Aorta (tissue), 5 donors: ENCODE data around the gene MINDY4. TPM values are rescaled to one million over a fixed set of nuclear protein-coding genes. Genes with fewer than 3 reads are reported as not detected.

Experiments
- ATAC-seq: fragments of 200-7000 bp; cut with Tn5 transposase; one replicate; pipeline ENCODE4 v1.9.1; 2022; ENCODE audit warnings: moderate library complexity; ENCODE audit not compliant: low FRiP score
- DNase-seq, 2 donors: peaks; one replicate each; pipeline ENCODE4 v3.0.0-alpha.2; 2020
- H3K27ac ChIP-seq, 2 donors: one replicate each; pipeline ENCODE4 v1.5.1; 2013; ENCODE audit warnings: low read length in 2 of 2, mild to moderate bottlenecking in 2 of 2, moderate library complexity in 2 of 2, control low read depth in 1 of 2, inconsistent platforms in 1 of 2, low read depth in 1 of 2
- H3K27me3 ChIP-seq, 2 donors: one replicate each; pipeline ENCODE4 v1.6.1; 2013; ENCODE audit warnings: control low read depth in 1 of 2, low read length in 1 of 2, mild to moderate bottlenecking in 1 of 2, moderate library complexity in 1 of 2; ENCODE audit not compliant: insufficient read depth in 2 of 2, control insufficient read depth in 1 of 2
- H3K36me3 ChIP-seq, 2 donors: one replicate each; pipeline ENCODE4 v1.6.1; 2013; ENCODE audit warnings: control low read depth in 1 of 2, low read length in 1 of 2, mild to moderate bottlenecking in 1 of 2; ENCODE audit not compliant: insufficient read depth in 2 of 2, control insufficient read depth in 1 of 2
- H3K4me1 ChIP-seq, 2 donors: one replicate each; pipeline ENCODE4 v1.6.1; 2013; ENCODE audit warnings: low read length in 2 of 2, control low read depth in 1 of 2, mild to moderate bottlenecking in 1 of 2, moderate library complexity in 1 of 2; ENCODE audit not compliant: insufficient read depth in 2 of 2, control insufficient read depth in 1 of 2
- H3K4me3 ChIP-seq, 2 donors: one replicate each; pipeline ENCODE4 v1.5.1; 2013; ENCODE audit warnings: low read length in 2 of 2, control low read depth in 1 of 2, mild to moderate bottlenecking in 1 of 2
- H3K9me3 ChIP-seq: one replicate; pipeline ENCODE4 v1.6.1; 2013; ENCODE audit warnings: mild to moderate bottlenecking, low read length; ENCODE audit not compliant: control insufficient read depth
- whole genome bisulfite sequencing, 2 donors: extraction: QIAGEN DNeasy Blood & Tissue Kit; methylation state at CpG; one replicate each; pipeline ENCODE4 v1.1.7; 2013; 5-methylcytosine and 5-hydroxymethylcytosine counted together
- intact Hi-C, 2 donors: fragments of 100-400 bp; cut with DNase I; formaldehyde crosslinking; loops; one replicate each; pipeline versions ENCODE4 v1.14.2 to v1.15.0; 2022
- polyA plus RNA-seq, 2 donors: library from polyadenylated mRNA; stranded (reverse); fragments of 200-250 nt; gene quantifications; one replicate each; pipeline ENCODE4 v1.2.3, GENCODE V29; 2013
- total RNA-seq, 2 donors: library from RNA; stranded (reverse); fragmentation: NEBNext Ultra II Directional; extraction: Animal tissue kit (Norgen Biotek cat#: 25700); gene quantifications; one replicate each; pipeline ENCODE4 v1.2.1, GENCODE V29; 2021
- donor health status: healthy with polysubstance abuse.
- donor health status: Bipolar disorder and iron deficiency.
- donor health status: DM: no; HTN: no; CAD: no.
- donor health status: DM: no; HTN: no; CAD: no.
- donor health status: DM: yes; HTN: yes; CAD: no.

Gene MINDY4
- total and polyA plus RNA-seq, 4 donors, result 3.1 to 26.1 (median 21.2) TPM

GRCh38 chr7:30851651-30852307 is 80.6 kb downstream of the MINDY4 start:
- peak; percentile 77 for ATAC-seq
- Histone ChIP-seq H3K27ac (peak overlapping the region; percentile 95), H3K4me3 (no peak overlapping the region), H3K36me3 (no peaks in the 10 kb centered on the region), H3K27me3 (no peaks in the 10 kb centered on the region), H3K4me1 (no peaks in the 10 kb centered on the region), H3K9me3 (no peaks in the 10 kb centered on the region)
- DNase-seq, result peak; percentile 82 to 87
- 4 to 8% methylated on average over 12 of the region's 12 CpGs for WGBS, 2 donors
- intact Hi-C loops, result loop anchor here (1.0 to 5.0 kb wide), 5 partner anchors 34 to 89 kb away; partner anchors contain the start of gene AQP1 (in 1 of the 2)

GRCh38 chr7:30852308-30852684 is 81.1 kb downstream of the MINDY4 start:
- Histone ChIP-seq H3K27me3 (no peaks in the 10 kb centered on the region), H3K4me1 (no peaks in the 10 kb centered on the region), H3K27ac (peak overlapping the region; percentile 86 to 94), H3K9me3 (no peaks in the 10 kb centered on the region), H3K36me3 (no peaks in the 10 kb centered on the region), H3K4me3 (no peak overlapping the region)
- intact Hi-C loops, result loop anchor here (1.0 to 5.0 kb wide), 5 partner anchors 35 to 90 kb away; partner anchors contain the start of gene AQP1 (in 1 of the 2)
- WGBS, 2 donors, result 3 to 9% methylated on average over 4 of the region's 4 CpGs
- DNase-seq (peak; percentile 59 to 75), ATAC-seq (peak; percentile 65)

- ATAC-seq (no peak), DNase-seq (peak; percentile 14 to 35)
- Histone ChIP-seq H3K27ac (peak overlapping the region; percentile 81 to 86), H3K27me3 (no peaks in the 10 kb centered on the region), H3K36me3 (no peaks in the 10 kb centered on the region), H3K9me3 (no peaks in the 10 kb centered on the region), H3K4me3 (no peak overlapping the region), H3K4me1 (no peaks in the 10 kb centered on the region)
- 53 to 62% methylated on average over 11 of the region's 11 CpGs for WGBS, 2 donors
- intact Hi-C loops, result loop anchor here (1.0 to 5.0 kb wide), 5 partner anchors 36 to 91 kb away; partner anchors contain the start of gene AQP1 (in 1 of the 2)
Measured at GRCh38 chr7:30852744-30853288, 81.6 kb downstream of the MINDY4 start.

GRCh38 chr7:30853576-30853975 is 82.4 kb downstream of the MINDY4 start:
- Histone ChIP-seq H3K27me3 (no peaks in the 10 kb centered on the region), H3K4me3 (no peak overlapping the region), H3K27ac (peak overlapping the region; percentile 81 to 86), H3K9me3 (no peaks in the 10 kb centered on the region), H3K4me1 (no peaks in the 10 kb centered on the region), H3K36me3 (no peaks in the 10 kb centered on the region)
- 69 to 78% methylated on average over 3 of the region's 3 CpGs for WGBS, 2 donors
- intact Hi-C loops, result loop anchor here (5.0 kb wide), 4 partner anchors 36 to 91 kb away; partner anchors contain the start of gene AQP1 (in 1 of the 2)
- ATAC-seq (no peak), DNase-seq (peak in 1 of 2 donors; percentile 22)

- H3K27ac ChIP-seq, result peak overlapping the region in 1 of 2 donors; percentile 81
Measured at GRCh38 chr7:30855936-30856335, 84.7 kb downstream of the MINDY4 start.

GRCh38 chr7:30858576-30858975 is 87.4 kb downstream of the MINDY4 start:
- Histone ChIP-seq H3K27ac (no peak overlapping the region), H3K4me1 (no peaks in the 10 kb centered on the region), H3K4me3 (no peak overlapping the region), H3K9me3 (no peaks in the 10 kb centered on the region), H3K27me3 (no peaks in the 10 kb centered on the region), H3K36me3 (no peaks in the 10 kb centered on the region)
- no peak for ATAC-seq
- DNase-seq, result no peak
- 98% methylated on average over 2 of the region's 2 CpGs for WGBS, 2 donors
- intact Hi-C loops, result no loop called here

More at GRCh38 chr7:30855936-30856335, 84.7 kb downstream of the MINDY4 start:
- no peak for DNase-seq
- no peak for ATAC-seq
- WGBS, 2 donors, result 18 to 20% methylated on average over 3 of the region's 3 CpGs
- Histone ChIP-seq H3K36me3 (no peaks in the 10 kb centered on the region), H3K27me3 (no peaks in the 10 kb centered on the region), H3K9me3 (no peaks in the 10 kb centered on the region), H3K4me1 (no peaks in the 10 kb centered on the region), H3K4me3 (no peak overlapping the region)
- intact Hi-C loops, result no loop called here

GRCh38 chr7:30859202-30859939 is 88.2 kb downstream of the MINDY4 start:
- no peak for DNase-seq
- Histone ChIP-seq H3K4me1 (peaks cover 0 to 3% of the 10 kb centered on the region in 2 donors), H3K27me3 (no peaks in the 10 kb centered on the region), H3K9me3 (no peaks in the 10 kb centered on the region), H3K36me3 (no peaks in the 10 kb centered on the region), H3K4me3 (no peak overlapping the region), H3K27ac (no peak overlapping the region)
- no peak for ATAC-seq
- 88 to 93% methylated on average over 10 of the region's 10 CpGs for WGBS, 2 donors
- intact Hi-C loops, result no loop called here

GRCh38 chr7:30859940-30860496 is 88.8 kb downstream of the MINDY4 start:
- intact Hi-C loops, result loop anchor here in 1 of 2 donors (5.0 kb wide), 1 partner anchor 47 kb away; no protein-coding TSS in a partner anchor
- ATAC-seq (no peak), DNase-seq (no peak)
- Histone ChIP-seq H3K27ac (no peak overlapping the region), H3K9me3 (no peaks in the 10 kb centered on the region), H3K36me3 (no peaks in the 10 kb centered on the region), H3K4me1 (peaks cover 0 to 3% of the 10 kb centered on the region in 2 donors), H3K27me3 (no peaks in the 10 kb centered on the region), H3K4me3 (no peak overlapping the region)
- 88% methylated on average over 13 of the region's 13 CpGs for WGBS, 2 donors
